K562 (cell line): ENCODE data around the gene PRC1. TPM values are rescaled to one million over a fixed set of nuclear protein-coding genes. Genes with fewer than 3 reads are reported as not detected.
A peak's percentile ranks its signal among the peaks of the same experiment; 100 is the strongest.

Experiments
- BRD9 ChIP-seq: fragments of 450-650 bp; IDR thresholded peaks from 2 replicates; pipeline ENCODE4 v1.6.1; 2018; ENCODE audit warnings: low read depth; ENCODE audit not compliant: partially characterized antibody
- ELF1 ChIP-seq: fragments of 200-800 bp; sonication (Bioruptor generic); IDR thresholded peaks from 2 replicates; pipeline ENCODE4 v1.6.1; 2016; ENCODE audit warnings: missing genetic modification characterization, missing compliant biosample characterization
- FUS ChIP-seq: fragments of 200-400 bp; formaldehyde crosslinking; optimal IDR thresholded peaks from 2 replicates; pipeline ENCODE3; 2017; ENCODE audit warnings: low read depth, low read length
- HMGN3 ChIP-seq: IDR thresholded peaks from 2 replicates; pipeline ENCODE4 v1.6.1; 2011; ENCODE audit warnings: borderline replicate concordance, low read depth, mild to moderate bottlenecking, mixed read lengths, low read length; ENCODE audit not compliant: insufficient read length; ENCODE audit errors: extremely low read depth
- KLF1 ChIP-seq: fragments of 450-650 bp; IDR thresholded peaks from 2 replicates; pipeline ENCODE4 v1.6.1; 2016; ENCODE audit warnings: missing genetic modification characterization, missing compliant biosample characterization
- MTA3 ChIP-seq: fragments of 450-650 bp; formaldehyde crosslinking; IDR thresholded peaks from 2 replicates; pipeline ENCODE4 v1.6.1; 2017; ENCODE audit warnings: mild to moderate bottlenecking, borderline replicate concordance
- RCOR1 ChIP-seq, 2 experiments: IDR thresholded peaks; 2 replicates each; pipeline ENCODE4 v1.6.1; 2012; ENCODE audit warnings: low read depth in 2 of 2, low read length in 2 of 2, borderline replicate concordance in 1 of 2, improper control_type of control experiment in 1 of 2
- SAP30 ChIP-seq: fragments of 200-600 bp; sonication (generic); IDR thresholded peaks from 2 replicates; pipeline ENCODE4 v1.6.1; 2012; ENCODE audit warnings: borderline replicate concordance, low read depth, mild to moderate bottlenecking, moderate library complexity, low read length, control low read depth, inconsistent platforms; ENCODE audit not compliant: insufficient read depth, poor library complexity, severe bottlenecking
- TBL1XR1 ChIP-seq, 2 experiments: IDR thresholded peaks; 2 replicates each; pipeline ENCODE4 v1.6.1; 2012; ENCODE audit warnings: improper control_type of control experiment in 2 of 2, low read length in 2 of 2, mild to moderate bottlenecking in 1 of 2
- ZKSCAN1 ChIP-seq: fragments of 150-350 bp; IDR thresholded peaks from 2 replicates; pipeline ENCODE4 v1.6.1; 2016; ENCODE audit warnings: low read depth, low read length
- ZNF232 ChIP-seq: sonication (generic); formaldehyde crosslinking; IDR thresholded peaks from 2 replicates; pipeline ENCODE4 v1.8.0; 2022; ENCODE audit warnings: mild to moderate bottlenecking, missing genetic modification reagents
- ZNF507 ChIP-seq: conservative IDR thresholded peaks from 2 replicates; pipeline ENCODE4 v1.6.1; 2017; ENCODE audit warnings: missing genetic modification characterization, missing compliant biosample characterization
- polyA plus RNA-seq, 8 experiments: library from polyadenylated mRNA; depleted of rRNA in 4 of 8; stranded (reverse) in 5 of 8; unstranded in 3 of 8; fragments of >200 nt; fragmentation: Nextera tagmentation in 2 of 8; fragmentation: Illumina TruSeq in 1 of 8; extraction: Ambion mirVana in 2 of 8; extraction: Trizol in 1 of 8; gene quantifications; 2 replicates each; pipeline versions ENCODE4 v1.2.1 to v1.2.3, GENCODE V29; 2011 to 2014; ENCODE audit warnings: inconsistent platforms in 1 of 8, missing spikeins in 1 of 8
- total RNA-seq, 7 experiments: library from RNA; depleted of rRNA in 6 of 7; stranded (reverse); fragments of >200 nt in 6 of 7; fragmentation: Illumina TruSeq in 2 of 7; extraction: Trizol in 2 of 7; gene quantifications; 2 replicates each; pipeline versions ENCODE4 v1.2.1 to v1.2.3, GENCODE V29; 2011 to 2021; ENCODE audit warnings: low replicate concordance in 1 of 7
- TF ChIP-seq, protein P1 (sequence below): fragments of 450-650 bp; formaldehyde crosslinking; IDR thresholded peaks from 2 replicates; pipeline ENCODE4 v1.4.0; 2020; ENCODE audit warnings: mild to moderate bottlenecking, moderate library complexity
- TF ChIP-seq, protein P2 (sequence below): sonication (generic); formaldehyde crosslinking; IDR thresholded peaks from 2 replicates; pipeline ENCODE4 v1.8.0; 2022; ENCODE audit warnings: missing genetic modification reagents, mild to moderate bottlenecking, borderline replicate concordance
- TF ChIP-seq, protein P3 (sequence below): sonication (generic); formaldehyde crosslinking; IDR thresholded peaks from 2 replicates; pipeline ENCODE4 v1.8.1; 2023; ENCODE audit warnings: mild to moderate bottlenecking, missing genetic modification reagents
- TF ChIP-seq, protein P4 (sequence below), 2 experiments: fragments of 150-350 bp in 1 of 2; IDR thresholded peaks; 2 replicates each; pipeline ENCODE4 v1.6.1; 2012 to 2016; ENCODE audit warnings: low read depth in 2 of 2, low read length in 2 of 2, mild to moderate bottlenecking in 1 of 2, moderate library complexity in 1 of 2

Gene PRC1
- total and polyA plus RNA-seq, 9 of the 15 experiments (the other 6 are each of a cell fraction or from before 2014, with no cell fraction given), result 156 to 391 (median 240) TPM

DNA sequence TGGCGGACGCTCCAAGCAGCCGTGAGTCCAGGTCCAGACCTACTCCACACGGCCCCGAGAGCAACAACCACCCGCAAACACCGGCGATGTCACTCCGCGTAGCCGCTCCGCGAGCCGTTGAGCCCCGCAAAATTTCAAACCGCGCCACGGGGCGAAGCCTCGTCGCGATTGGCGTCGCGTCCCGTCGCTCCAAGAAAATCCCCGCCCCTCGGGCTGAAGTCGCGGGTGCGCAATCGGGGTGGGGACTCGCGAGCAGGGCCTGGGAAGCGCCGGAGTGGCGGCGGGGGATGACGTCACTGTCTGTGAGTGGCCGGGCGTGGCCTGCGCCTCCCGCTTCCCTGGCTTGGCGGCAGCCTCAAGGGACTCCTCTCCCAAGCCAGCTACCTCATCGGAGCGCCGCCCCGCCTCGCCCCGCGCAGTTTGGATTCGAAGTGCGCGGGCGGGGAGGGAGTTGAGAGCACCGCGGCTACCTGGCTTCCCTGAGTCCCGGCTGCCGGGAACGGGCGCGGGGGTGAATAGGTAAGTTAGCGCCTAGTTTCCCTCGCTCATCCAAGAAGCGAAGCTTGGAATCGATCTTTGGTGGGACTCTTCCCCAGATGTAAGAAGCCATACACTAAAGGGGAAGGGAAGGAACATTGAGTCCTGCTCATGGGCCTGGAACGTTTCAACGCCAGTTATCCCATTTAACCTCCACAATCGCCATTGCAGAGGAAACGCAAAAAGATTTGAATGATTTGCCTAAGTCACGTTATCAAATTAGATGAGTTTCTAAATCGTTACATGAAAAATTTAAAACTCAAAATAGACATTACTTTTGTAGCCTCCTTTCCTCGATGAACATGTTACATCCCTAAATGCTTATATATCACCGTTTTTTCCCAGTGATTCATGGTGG is at the start of gene PRC1 (continued):
- TF ChIP-seq HMGN3 (peak; percentile 94), KLF1 (tag) (peak; percentile 64; the same call in 1 of the 2 replicates), SAP30 (peak; percentile 68), FUS (peak; percentile 62), ELF1 (tag) (peak; percentile 56; the same call in 1 of the 2 replicates), ZNF232 (0 out of 2 replicates have a peak, but pooled peaks have one; percentile 63), MTA3 (peak; percentile 84), BRD9 (no peak), ZNF507 (tag) (no peak), TBL1XR1 (IDR thresholded peaks at IDR 0.05; ENCODE audit: low read length in 2 of 2) (peak in 1 of 2 experiments; percentile 82; a peak in 2 of 4 replicates), ZKSCAN1 (peak; percentile 71), RCOR1 (IDR thresholded peaks at IDR 0.05; ENCODE audit: borderline replicate concordance in 1 of 2, low read depth in 2 of 2, low read length in 2 of 2) (no peak; a peak in 1 of 4 replicates)
- TF ChIP-seq, protein P1, sequence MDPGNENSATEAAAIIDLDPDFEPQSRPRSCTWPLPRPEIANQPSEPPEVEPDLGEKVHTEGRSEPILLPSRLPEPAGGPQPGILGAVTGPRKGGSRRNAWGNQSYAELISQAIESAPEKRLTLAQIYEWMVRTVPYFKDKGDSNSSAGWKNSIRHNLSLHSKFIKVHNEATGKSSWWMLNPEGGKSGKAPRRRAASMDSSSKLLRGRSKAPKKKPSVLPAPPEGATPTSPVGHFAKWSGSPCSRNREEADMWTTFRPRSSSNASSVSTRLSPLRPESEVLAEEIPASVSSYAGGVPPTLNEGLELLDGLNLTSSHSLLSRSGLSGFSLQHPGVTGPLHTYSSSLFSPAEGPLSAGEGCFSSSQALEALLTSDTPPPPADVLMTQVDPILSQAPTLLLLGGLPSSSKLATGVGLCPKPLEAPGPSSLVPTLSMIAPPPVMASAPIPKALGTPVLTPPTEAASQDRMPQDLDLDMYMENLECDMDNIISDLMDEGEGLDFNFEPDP, result 0 out of 2 replicates have a peak, but pooled peaks have one; percentile 41
- TF ChIP-seq, protein P2, sequence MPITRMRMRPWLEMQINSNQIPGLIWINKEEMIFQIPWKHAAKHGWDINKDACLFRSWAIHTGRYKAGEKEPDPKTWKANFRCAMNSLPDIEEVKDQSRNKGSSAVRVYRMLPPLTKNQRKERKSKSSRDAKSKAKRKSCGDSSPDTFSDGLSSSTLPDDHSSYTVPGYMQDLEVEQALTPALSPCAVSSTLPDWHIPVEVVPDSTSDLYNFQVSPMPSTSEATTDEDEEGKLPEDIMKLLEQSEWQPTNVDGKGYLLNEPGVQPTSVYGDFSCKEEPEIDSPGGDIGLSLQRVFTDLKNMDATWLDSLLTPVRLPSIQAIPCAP, result 0 out of 2 replicates have a peak, but pooled peaks have one; percentile 78
- TF ChIP-seq, protein P3, sequence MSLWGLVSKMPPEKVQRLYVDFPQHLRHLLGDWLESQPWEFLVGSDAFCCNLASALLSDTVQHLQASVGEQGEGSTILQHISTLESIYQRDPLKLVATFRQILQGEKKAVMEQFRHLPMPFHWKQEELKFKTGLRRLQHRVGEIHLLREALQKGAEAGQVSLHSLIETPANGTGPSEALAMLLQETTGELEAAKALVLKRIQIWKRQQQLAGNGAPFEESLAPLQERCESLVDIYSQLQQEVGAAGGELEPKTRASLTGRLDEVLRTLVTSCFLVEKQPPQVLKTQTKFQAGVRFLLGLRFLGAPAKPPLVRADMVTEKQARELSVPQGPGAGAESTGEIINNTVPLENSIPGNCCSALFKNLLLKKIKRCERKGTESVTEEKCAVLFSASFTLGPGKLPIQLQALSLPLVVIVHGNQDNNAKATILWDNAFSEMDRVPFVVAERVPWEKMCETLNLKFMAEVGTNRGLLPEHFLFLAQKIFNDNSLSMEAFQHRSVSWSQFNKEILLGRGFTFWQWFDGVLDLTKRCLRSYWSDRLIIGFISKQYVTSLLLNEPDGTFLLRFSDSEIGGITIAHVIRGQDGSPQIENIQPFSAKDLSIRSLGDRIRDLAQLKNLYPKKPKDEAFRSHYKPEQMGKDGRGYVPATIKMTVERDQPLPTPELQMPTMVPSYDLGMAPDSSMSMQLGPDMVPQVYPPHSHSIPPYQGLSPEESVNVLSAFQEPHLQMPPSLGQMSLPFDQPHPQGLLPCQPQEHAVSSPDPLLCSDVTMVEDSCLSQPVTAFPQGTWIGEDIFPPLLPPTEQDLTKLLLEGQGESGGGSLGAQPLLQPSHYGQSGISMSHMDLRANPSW (CRISPR knock-in tag), result peak; percentile 88; the same call in 1 of the 2 replicates
- TF ChIP-seq, protein P4, sequence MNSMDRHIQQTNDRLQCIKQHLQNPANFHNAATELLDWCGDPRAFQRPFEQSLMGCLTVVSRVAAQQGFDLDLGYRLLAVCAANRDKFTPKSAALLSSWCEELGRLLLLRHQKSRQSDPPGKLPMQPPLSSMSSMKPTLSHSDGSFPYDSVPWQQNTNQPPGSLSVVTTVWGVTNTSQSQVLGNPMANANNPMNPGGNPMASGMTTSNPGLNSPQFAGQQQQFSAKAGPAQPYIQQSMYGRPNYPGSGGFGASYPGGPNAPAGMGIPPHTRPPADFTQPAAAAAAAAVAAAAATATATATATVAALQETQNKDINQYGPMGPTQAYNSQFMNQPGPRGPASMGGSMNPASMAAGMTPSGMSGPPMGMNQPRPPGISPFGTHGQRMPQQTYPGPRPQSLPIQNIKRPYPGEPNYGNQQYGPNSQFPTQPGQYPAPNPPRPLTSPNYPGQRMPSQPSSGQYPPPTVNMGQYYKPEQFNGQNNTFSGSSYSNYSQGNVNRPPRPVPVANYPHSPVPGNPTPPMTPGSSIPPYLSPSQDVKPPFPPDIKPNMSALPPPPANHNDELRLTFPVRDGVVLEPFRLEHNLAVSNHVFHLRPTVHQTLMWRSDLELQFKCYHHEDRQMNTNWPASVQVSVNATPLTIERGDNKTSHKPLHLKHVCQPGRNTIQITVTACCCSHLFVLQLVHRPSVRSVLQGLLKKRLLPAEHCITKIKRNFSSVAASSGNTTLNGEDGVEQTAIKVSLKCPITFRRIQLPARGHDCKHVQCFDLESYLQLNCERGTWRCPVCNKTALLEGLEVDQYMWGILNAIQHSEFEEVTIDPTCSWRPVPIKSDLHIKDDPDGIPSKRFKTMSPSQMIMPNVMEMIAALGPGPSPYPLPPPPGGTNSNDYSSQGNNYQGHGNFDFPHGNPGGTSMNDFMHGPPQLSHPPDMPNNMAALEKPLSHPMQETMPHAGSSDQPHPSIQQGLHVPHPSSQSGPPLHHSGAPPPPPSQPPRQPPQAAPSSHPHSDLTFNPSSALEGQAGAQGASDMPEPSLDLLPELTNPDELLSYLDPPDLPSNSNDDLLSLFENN (IDR thresholded peaks at IDR 0.05; ENCODE audit: low read depth in 2 of 2, low read length in 2 of 2), result 0 out of 4 replicates have a peak, but pooled peaks of 1 of the 2 experiments have one; percentile 8
